ENCODE results near the gene ATP1B3.
"Not testable (repeated sequence)": the region's sequence is repeated elsewhere in the genome, so short reads cannot be mapped to it uniquely, and the experiment has no call there.

ATP1B3 gene

DNA sequence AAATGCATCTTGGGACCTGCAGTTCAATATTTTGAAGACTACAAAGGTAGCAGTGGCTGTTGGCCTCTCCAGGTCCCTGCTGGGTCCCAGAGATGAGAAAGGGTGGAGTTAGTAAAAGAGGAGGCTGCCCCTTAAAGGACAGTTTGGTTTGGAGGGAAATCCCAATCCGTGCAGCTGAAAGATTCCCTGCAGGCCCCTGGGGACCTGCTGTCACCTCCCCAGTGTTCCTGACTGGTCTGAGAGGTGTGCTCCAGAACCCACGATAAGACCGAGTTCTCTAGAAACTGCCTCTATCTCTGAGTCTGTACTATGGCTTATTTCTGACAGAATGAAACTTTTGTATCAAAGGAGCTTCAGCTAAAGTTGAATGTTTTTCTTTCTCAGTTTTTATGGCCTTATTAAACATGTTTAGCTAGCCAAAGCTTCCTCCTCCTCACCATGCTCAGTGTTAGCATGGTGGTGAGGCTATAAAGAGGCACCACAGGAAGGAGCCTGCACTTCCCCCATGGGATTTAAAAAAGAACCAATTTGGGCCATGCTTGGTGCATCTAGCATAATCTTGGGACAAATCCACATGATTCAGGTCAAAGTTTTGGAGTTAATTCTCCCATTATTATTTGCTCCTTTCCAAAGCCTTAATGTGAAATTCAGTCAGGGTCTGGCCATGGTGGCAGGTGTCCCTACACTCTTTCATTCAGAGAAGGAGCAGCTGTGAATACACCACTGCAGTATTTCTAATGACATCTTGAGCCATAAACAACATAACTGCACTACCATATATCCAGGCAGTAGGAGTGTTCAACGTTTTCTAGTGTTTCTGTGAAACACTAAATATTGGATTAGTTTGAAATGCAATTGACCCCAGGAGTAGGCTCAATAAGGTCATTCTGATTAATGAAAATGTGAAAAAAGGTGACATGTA is 74.4 kb downstream of the ATP1B3 start:
- DNase-seq: no peak

DNA sequence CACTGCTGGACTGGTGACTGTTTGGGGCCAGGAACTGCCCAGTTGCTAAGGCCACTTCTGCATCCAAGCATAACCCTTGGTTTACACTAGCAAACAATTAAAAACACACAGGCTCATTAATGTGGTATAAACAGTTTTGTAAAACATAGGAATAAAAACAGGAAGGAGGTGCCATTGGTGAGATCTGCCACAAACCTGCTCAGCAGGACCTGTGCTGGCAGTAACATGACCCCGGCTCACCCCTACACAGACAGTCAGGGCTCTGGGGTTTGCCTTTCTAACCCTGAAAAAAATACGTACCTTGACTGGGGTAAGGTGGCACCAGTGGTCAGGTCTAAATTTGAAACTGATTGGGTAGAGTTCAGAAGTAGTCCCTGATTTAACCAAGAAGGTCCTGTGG is 76.2 kb downstream of the ATP1B3 start:
- no peak for DNase-seq

GRCh38 chr3:141955175-141955574 is 78.7 kb downstream of the ATP1B3 start:
- DNase-seq: no peak

GRCh38 chr3:141959589-141960554 is 83.4 kb downstream of the ATP1B3 start:
- DNase-seq: no peak

DNA sequence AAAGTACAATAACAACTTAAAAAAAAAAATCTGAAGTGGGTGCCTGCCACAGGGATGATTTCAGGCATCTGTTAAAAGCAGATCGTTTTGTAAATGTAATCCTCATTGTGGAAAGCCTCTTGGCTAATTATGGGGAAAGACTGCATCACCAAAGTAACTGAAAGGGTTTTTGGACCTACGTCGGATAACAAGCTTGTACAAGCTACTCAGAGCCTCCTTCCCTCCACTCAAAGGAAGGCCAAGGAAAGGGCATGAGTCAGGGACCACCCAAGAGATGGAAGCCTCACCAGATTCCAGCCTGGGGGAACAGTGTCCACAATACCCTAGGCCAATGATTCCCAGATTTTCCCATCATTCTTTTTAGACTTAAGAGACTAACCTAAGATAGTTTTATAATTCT is 84.3 kb downstream of the ATP1B3 start:
- DNase-seq: no peak

DNA sequence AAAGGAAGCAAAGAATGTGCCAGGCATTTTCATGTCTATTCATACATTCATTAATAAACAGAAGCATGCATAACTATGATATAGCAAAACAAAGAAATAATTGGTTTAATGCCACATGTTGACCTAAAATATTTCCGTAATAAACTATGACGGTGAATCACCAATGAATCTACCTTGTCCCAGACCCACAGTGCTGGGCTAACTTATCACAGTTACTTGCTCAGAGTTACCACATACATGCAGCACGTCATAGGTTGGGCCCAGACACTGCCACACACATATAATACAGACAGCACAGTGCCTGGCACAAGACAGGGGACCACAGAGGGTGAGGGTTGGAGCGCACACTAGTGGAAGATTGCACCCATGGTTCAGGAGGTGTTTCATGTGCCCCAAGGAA is 86.9 kb downstream of the ATP1B3 start:
- no peak for DNase-seq

- no peak for DNase-seq
Measured at GRCh38 chr3:141965471-141965870, 89.0 kb downstream of the ATP1B3 start.

GRCh38 chr3:141969711-141970110 is 93.3 kb downstream of the ATP1B3 start:
- no peak for DNase-seq

- DNase-seq: no peak
Measured at GRCh38 chr3:141971571-141971970, 95.1 kb downstream of the ATP1B3 start.

DNA sequence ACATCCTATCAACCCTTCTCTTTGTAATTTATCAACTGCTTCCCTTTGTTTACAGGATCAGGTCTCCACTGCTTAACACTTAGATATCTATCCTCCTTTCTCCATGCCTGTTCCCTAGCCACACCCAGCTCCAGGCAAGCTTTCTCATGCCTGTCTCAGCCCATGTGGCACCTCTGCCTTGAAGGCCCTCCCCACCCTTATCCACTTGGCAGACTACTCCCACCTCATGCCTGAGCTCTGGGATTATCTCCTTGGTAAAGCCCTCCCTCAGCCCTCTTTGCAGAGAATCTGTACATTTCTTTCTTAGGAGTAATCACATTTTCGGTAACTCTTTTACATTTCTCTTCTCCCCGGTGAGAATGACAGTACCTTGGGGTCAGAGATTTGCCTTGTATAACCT is 96.0 kb downstream of the ATP1B3 start:
- no peak for DNase-seq

GRCh38 chr3:141974777-141975176 is 98.3 kb downstream of the ATP1B3 start:
- not testable (repeated sequence) for DNase-seq

Measured in CD4-positive, alpha-beta T cell treated with Interleukin-12 subunit alpha and Interleukin-12 subunit beta, for 1 hour (primary cell).